SK-N-SH (cell line): ENCODE data around the gene GALK2. TPM values are rescaled to one million over a fixed set of nuclear protein-coding genes. Genes with fewer than 3 reads are reported as not detected.
"Not testable (repeated sequence)": the region's sequence is repeated elsewhere in the genome, so short reads cannot be mapped to it uniquely, and the experiment has no call there.

Experiments
- CTCF ChIA-PET: fragments of 300-600, 350-600 bp; formaldehyde crosslinking; extraction: SDS; loops from one replicate; lab custom pipeline; 2021; lab: Yijun Ruan, JAX
- POLR2A ChIA-PET: fragments of 350-600 bp; sonication (Branson Sonifier 250); formaldehyde crosslinking; extraction: SDS; loops from one replicate; lab custom pipeline; 2020; ENCODE audit warnings: antibody characterized with exemption, inconsistent platforms; lab: Yijun Ruan, JAX
- DNase-seq: peaks from one replicate; pipeline ENCODE4 v3.0.0; 2012
- H2AFZ ChIP-seq: fragments of 200-600 bp; sonication (generic); 2 replicates; pipeline ENCODE4 v1.8.1; 2016; ENCODE audit warnings: antibody characterized with exemption, mild to moderate bottlenecking, low read depth
- H3F3A ChIP-seq: fragments of 200-600 bp; sonication (generic); replicated peaks from 2 replicates; pipeline ENCODE3; 2016; ENCODE audit warnings: antibody characterized with exemption, mild to moderate bottlenecking; ENCODE audit not compliant: insufficient read depth
- H3K27ac ChIP-seq, 2 experiments: fragments of 200-500 bp in 1 of 2; fragments of 200-600 bp in 1 of 2; sonication (Bioruptor generic) in 1 of 2; sonication (generic), shearing (Covaris generic) in 1 of 2; 2 replicates each; pipeline versions ENCODE4 v1.5.1 to v1.6.1; 2014 to 2016; ENCODE audit warnings: low read depth in 2 of 2, inconsistent platforms in 1 of 2, low read length in 1 of 2, mild to moderate bottlenecking in 1 of 2, mixed read lengths in 1 of 2
- H3K27me3 ChIP-seq: fragments of 200-600 bp; sonication (generic), shearing (Covaris generic); 2 replicates; pipeline ENCODE4 v1.6.1; 2016; ENCODE audit warnings: mixed run types; ENCODE audit not compliant: insufficient read depth
- H3K36me3 ChIP-seq, 2 experiments: fragments of 200-500 bp in 1 of 2; fragments of 200-600 bp in 1 of 2; sonication (Bioruptor generic) in 1 of 2; sonication (generic) in 1 of 2; replicated peaks in 1 of 2; 2 replicates each; pipeline versions ENCODE3 to v1.5.1; 2014 to 2016; ENCODE audit warnings: low read length in 1 of 2, mild to moderate bottlenecking in 1 of 2; ENCODE audit not compliant: insufficient read depth in 2 of 2, control insufficient read depth in 1 of 2
- H3K4me1 ChIP-seq, 2 experiments: fragments of 200-500 bp in 1 of 2; fragments of 200-600 bp in 1 of 2; sonication (Bioruptor generic) in 1 of 2; sonication (generic), shearing (Covaris generic) in 1 of 2; 2 replicates each; pipeline versions ENCODE4 v1.5.1 to v1.6.1; 2014 to 2016; ENCODE audit warnings: low read depth in 1 of 2, low read length in 1 of 2, mixed run types in 1 of 2; ENCODE audit not compliant: insufficient read depth in 2 of 2, control insufficient read depth in 1 of 2
- H3K4me2 ChIP-seq: fragments of 200-600 bp; sonication (generic), shearing (Covaris generic); 2 replicates; pipeline ENCODE4 v1.6.1; 2017; ENCODE audit warnings: mixed run types
- H3K4me3 ChIP-seq, 2 experiments: fragments of 200-500 bp in 1 of 2; fragments of 200-600 bp in 1 of 2; sonication (Bioruptor generic) in 1 of 2; sonication (generic), shearing (Covaris generic) in 1 of 2; 2 replicates each; pipeline versions ENCODE4 v1.5.1 to v1.8.1; 2014 to 2016; ENCODE audit warnings: low read depth in 2 of 2, inconsistent platforms in 1 of 2, low read length in 1 of 2, mild to moderate bottlenecking in 1 of 2, mixed read lengths in 1 of 2, moderate library complexity in 1 of 2
- H3K79me2 ChIP-seq: fragments of 200-600 bp; sonication (generic); 2 replicates; pipeline ENCODE4 v1.8.1; 2017; ENCODE audit warnings: mild to moderate bottlenecking; ENCODE audit not compliant: insufficient read depth
- H3K9ac ChIP-seq: fragments of 200-600 bp; sonication (generic); 2 replicates; pipeline ENCODE4 v1.6.1; 2017; ENCODE audit warnings: mixed run types
- H3K9me2 ChIP-seq: fragments of 200-600 bp; sonication (generic); 2 replicates; pipeline ENCODE4 v1.6.1; 2017; ENCODE audit warnings: mixed run types
- H3K9me3 ChIP-seq: fragments of 200-600 bp; sonication (generic); 2 replicates; pipeline ENCODE4 v1.6.1; 2017; ENCODE audit warnings: mixed run types, mild to moderate bottlenecking, moderate library complexity
- H4K20me1 ChIP-seq: fragments of 200-600 bp; sonication (generic); 2 replicates; pipeline ENCODE4 v1.6.1; 2017; ENCODE audit warnings: mild to moderate bottlenecking, mixed run types; ENCODE audit not compliant: insufficient read depth
- FOXJ3 ChIP-seq: sonication (generic); formaldehyde crosslinking; IDR thresholded peaks from 2 replicates; pipeline ENCODE4 v1.5.1; 2020; ENCODE audit warnings: mild to moderate bottlenecking, missing genetic modification reagents
- GATA2 ChIP-seq: sonication (generic); formaldehyde crosslinking; IDR thresholded peaks from 2 replicates; pipeline ENCODE4 v1.5.0; 2020; ENCODE audit warnings: mild to moderate bottlenecking, missing genetic modification reagents
- IRF3 ChIP-seq: fragments of 150-350 bp; IDR thresholded peaks from 2 replicates; pipeline ENCODE4 v1.6.1; 2016; ENCODE audit warnings: mild to moderate bottlenecking, low read depth, low read length
- YY1 ChIP-seq: IDR thresholded peaks from 2 replicates; pipeline ENCODE4 v1.4.0; 2012; ENCODE audit warnings: low read depth, mild to moderate bottlenecking
- WGBS: methylation state at CpG from one replicate; pipeline ENCODE4 v1.1.6; 2017; ENCODE audit warnings: low lambda C conversion rate; 5-methylcytosine and 5-hydroxymethylcytosine counted together
- polyA plus RNA-seq, 3 experiments: library from polyadenylated mRNA; depleted of rRNA; stranded (reverse); fragments of >200 nt; gene quantifications; 2 replicates each; pipeline ENCODE4 v1.2.3, GENCODE V29; 2012

Gene GALK2
- polyA plus RNA-seq, 1 of the 3 experiments (the other 2 are of a cell fraction): 19.0 TPM

GRCh38 chr15:49255966-49256759 is 86.1 kb downstream of the GALK2 start:
- H3K9me3 ChIP-seq: no peaks in the 10 kb centered on the region
- no peak overlapping the region for H3K4me3 ChIP-seq
- no peaks in the 10 kb centered on the region; the same call in 1 of the 2 replicates for H3K9me2 ChIP-seq
- H2AFZ ChIP-seq: no peak overlapping the region
- H4K20me1 ChIP-seq: no peaks in the 10 kb centered on the region
- no peak overlapping the region for H3K9ac ChIP-seq
- WGBS: 81% methylated on average over 6 of the region's 6 CpGs
- TF ChIP-seq IRF3 (no peak), GATA2 (CRISPR knock-in tag) (no peak)
- ChIA-PET CTCF (no interaction called here), POLR2A (no interaction called here)
- H3K27me3 ChIP-seq: no peaks in the 10 kb centered on the region
- H3K27ac ChIP-seq: no peak overlapping the region; a peak in 1 of 4 replicates
- DNase-seq: no peak
- peaks cover 7% of the 10 kb centered on the region for H3F3A ChIP-seq
- H3K36me3 ChIP-seq: peaks cover 5 to 9% of the 10 kb centered on the region in 2 experiments
- no peaks in the 10 kb centered on the region; a peak in 2 of 4 replicates for H3K4me1 ChIP-seq
- no peak overlapping the region for H3K4me2 ChIP-seq
- H3K79me2 ChIP-seq: no peaks in the 10 kb centered on the region

GRCh38 chr15:49265117-49265516 is 95.1 kb downstream of the GALK2 start:
- DNase-seq, H4K20me1 ChIP-seq, H3K4me3 ChIP-seq, H3K27me3 ChIP-seq, H2AFZ ChIP-seq, POLR2A ChIA-PET, H3K4me1 ChIP-seq, H3K9me2 ChIP-seq, H3K4me2 ChIP-seq, H3K36me3 ChIP-seq, H3K79me2 ChIP-seq, H3K27ac ChIP-seq, H3K9me3 ChIP-seq, H3F3A ChIP-seq, H3K9ac ChIP-seq: not testable (repeated sequence)
- CTCF ChIA-PET: interaction anchor here (1.2 kb wide), 1 partner anchor 24 kb away, joined by 4 read pairs; no protein-coding TSS in a partner anchor
- 97% methylated on average over 4 of the region's 12 CpGs for WGBS

GRCh38 chr15:49265911-49266310 is 95.9 kb downstream of the GALK2 start:
- H3K9ac ChIP-seq: no peak overlapping the region
- H3K27ac ChIP-seq: no peak overlapping the region
- no peak overlapping the region for H3K4me3 ChIP-seq
- no peaks in the 10 kb centered on the region for H3K27me3 ChIP-seq
- no peaks in the 10 kb centered on the region for H4K20me1 ChIP-seq
- DNase-seq: no peak
- H2AFZ ChIP-seq: no peak overlapping the region
- POLR2A ChIA-PET: no interaction called here
- WGBS: 95% methylated on average over 3 of the region's 3 CpGs
- CTCF ChIA-PET: interaction anchor here (1.2 kb wide), 1 partner anchor 23 kb away, joined by 4 read pairs; no protein-coding TSS in a partner anchor
- H3F3A ChIP-seq: no peaks in the 10 kb centered on the region
- TF ChIP-seq IRF3 (no peak), FOXJ3 (no peak), YY1 (no peak)
- TF ChIP-seq, all 33 proteins: peak for 0
- Histone ChIP-seq H3K4me1 (no peaks in the 10 kb centered on the region), H3K9me2 (no peaks in the 10 kb centered on the region), H3K9me3 (no peaks in the 10 kb centered on the region), H3K79me2 (no peaks in the 10 kb centered on the region), H3K4me2 (no peak overlapping the region), H3K36me3 (no peaks in the 10 kb centered on the region)
